AG10803 (cell line): ENCODE results near the gene ALG6.

Experiments used
- DNase-seq: peaks from one replicate; pipeline ENCODE4 v3.0.0; 2010; ENCODE audit warnings: low read depth
- H3K4me3 ChIP-seq: 2 replicates; pipeline ENCODE4 v1.5.1; 2011; ENCODE audit warnings: mild to moderate bottlenecking, low read length, control low read depth
- CTCF ChIP-seq: conservative IDR thresholded peaks from 2 replicates; pipeline ENCODE4 v1.5.1; 2011; ENCODE audit warnings: mild to moderate bottlenecking, low read length, control low read depth, inconsistent platforms

Gene ALG6

DNA sequence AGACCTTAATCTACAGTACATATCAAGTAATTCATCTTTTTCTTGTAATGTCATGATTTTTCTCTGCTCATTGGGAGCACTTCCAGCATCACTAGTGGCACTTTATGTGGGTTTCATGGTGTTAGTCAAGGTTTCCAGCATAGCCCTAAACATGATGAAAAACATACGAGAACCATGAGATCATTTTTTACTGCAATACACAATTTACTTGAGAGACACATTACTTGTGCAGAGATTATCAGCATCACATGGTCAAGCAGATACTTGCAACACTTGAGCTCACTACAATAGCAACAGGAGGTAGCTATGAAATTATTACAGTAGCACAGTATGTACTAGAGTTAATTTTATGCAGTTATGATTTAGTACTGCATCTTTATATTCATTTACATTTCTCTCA, 119.2 kb downstream of the ALG6 start:
- no peak for TF ChIP-seq CTCF
- H3K4me3 ChIP-seq = no peak overlapping the region
- DNase-seq = peak; percentile 1

GRCh38 chr1:63487336-63488065, 120.1 kb downstream of the ALG6 start:
- no peak overlapping the region for H3K4me3 ChIP-seq
- DNase-seq = no peak
- TF ChIP-seq CTCF = no peak
